Endothelial cell (in vitro differentiated cells): Measurements from ENCODE around the gene DRC1. TPM values are rescaled to one million over a fixed set of nuclear protein-coding genes. Genes with fewer than 3 reads are reported as not detected.

Source experiments
- DNase-seq: peaks from one replicate; pipeline ENCODE4 v3.0.0; 2021; ENCODE audit warnings: low spot score
- H3K27ac Mint-ChIP-seq: one replicate; pipeline ENCODE4 v1.8.0; 2021; ENCODE audit warnings: mixed read lengths, inconsistent platforms; ENCODE audit not compliant: unreplicated experiment
- H3K27me3 Mint-ChIP-seq: one replicate; pipeline ENCODE4 v1.8.0; 2021; ENCODE audit warnings: mild to moderate bottlenecking, moderate library complexity, mixed read lengths, inconsistent platforms; ENCODE audit not compliant: unreplicated experiment
- H3K36me3 Mint-ChIP-seq: one replicate; pipeline ENCODE4 v1.8.0; 2021; ENCODE audit warnings: mild to moderate bottlenecking, low read depth, mixed read lengths, inconsistent platforms; ENCODE audit not compliant: unreplicated experiment
- H3K4me1 Mint-ChIP-seq: one replicate; pipeline ENCODE4 v1.8.0; 2021; ENCODE audit warnings: mild to moderate bottlenecking, mixed read lengths, inconsistent platforms; ENCODE audit not compliant: unreplicated experiment
- H3K4me3 Mint-ChIP-seq: one replicate; pipeline ENCODE4 v1.8.0; 2021; ENCODE audit warnings: mild to moderate bottlenecking, mixed read lengths, inconsistent platforms; ENCODE audit not compliant: unreplicated experiment
- H3K9me3 Mint-ChIP-seq: one replicate; pipeline ENCODE4 v1.8.0; 2021; ENCODE audit warnings: mixed read lengths, inconsistent platforms; ENCODE audit not compliant: unreplicated experiment
- total RNA-seq: library from RNA; stranded (reverse); fragmentation: NEBNext Ultra II Directional; extraction: Animal tissue kit (Norgen Biotek cat#: 25700); gene quantifications from one replicate; pipeline ENCODE4 v1.2.1, GENCODE V29; 2021; ENCODE audit not compliant: unreplicated experiment
- TF ChIP-seq, protein P1 (sequence below): fragments of 200-600 bp; sonication (generic); IDR thresholded peaks from one replicate; pipeline ENCODE4 v1.5.0; 2021; ENCODE audit warnings: antibody characterized with exemption; ENCODE audit not compliant: unreplicated experiment

DRC1 gene
- total RNA-seq, 1 donor from 2014 or later, result 0.36 TPM

DNA sequence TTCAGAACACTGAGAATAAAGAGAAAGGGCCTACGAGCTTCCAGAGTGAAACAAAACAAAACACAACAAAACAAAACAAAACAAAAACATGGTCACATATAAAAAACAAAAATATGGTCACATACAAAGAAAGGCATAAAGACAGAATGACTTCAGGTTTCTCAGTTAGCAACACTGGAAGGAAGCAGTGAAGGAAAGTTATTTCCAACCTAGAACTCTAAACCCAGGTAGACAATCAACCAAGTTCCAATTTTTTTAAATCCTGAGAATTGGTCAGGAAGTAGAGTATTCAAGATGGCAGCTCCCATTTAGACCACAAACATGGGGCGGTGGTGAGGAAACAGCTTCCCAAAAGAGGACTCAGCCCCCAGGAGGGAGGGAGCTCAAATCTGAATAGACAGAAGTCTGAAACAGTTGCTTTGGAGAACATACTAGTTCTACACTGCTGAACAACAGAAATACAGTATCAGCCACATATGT lies 9.1 kb downstream of the DRC1 start:
- H3K27ac Mint-ChIP-seq, result no peak overlapping the region
- H3K9me3 Mint-ChIP-seq, result no peaks in the 10 kb centered on the region
- TF ChIP-seq, protein P1, sequence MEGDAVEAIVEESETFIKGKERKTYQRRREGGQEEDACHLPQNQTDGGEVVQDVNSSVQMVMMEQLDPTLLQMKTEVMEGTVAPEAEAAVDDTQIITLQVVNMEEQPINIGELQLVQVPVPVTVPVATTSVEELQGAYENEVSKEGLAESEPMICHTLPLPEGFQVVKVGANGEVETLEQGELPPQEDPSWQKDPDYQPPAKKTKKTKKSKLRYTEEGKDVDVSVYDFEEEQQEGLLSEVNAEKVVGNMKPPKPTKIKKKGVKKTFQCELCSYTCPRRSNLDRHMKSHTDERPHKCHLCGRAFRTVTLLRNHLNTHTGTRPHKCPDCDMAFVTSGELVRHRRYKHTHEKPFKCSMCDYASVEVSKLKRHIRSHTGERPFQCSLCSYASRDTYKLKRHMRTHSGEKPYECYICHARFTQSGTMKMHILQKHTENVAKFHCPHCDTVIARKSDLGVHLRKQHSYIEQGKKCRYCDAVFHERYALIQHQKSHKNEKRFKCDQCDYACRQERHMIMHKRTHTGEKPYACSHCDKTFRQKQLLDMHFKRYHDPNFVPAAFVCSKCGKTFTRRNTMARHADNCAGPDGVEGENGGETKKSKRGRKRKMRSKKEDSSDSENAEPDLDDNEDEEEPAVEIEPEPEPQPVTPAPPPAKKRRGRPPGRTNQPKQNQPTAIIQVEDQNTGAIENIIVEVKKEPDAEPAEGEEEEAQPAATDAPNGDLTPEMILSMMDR, result no peak
- no peaks in the 10 kb centered on the region for H3K36me3 Mint-ChIP-seq
- H3K27me3 Mint-ChIP-seq, result peaks cover 2% of the 10 kb centered on the region
- H3K4me3 Mint-ChIP-seq, result no peak overlapping the region
- no peak for DNase-seq
- H3K4me1 Mint-ChIP-seq, result no peaks in the 10 kb centered on the region

- DNase-seq, result no peak
- Mint-ChIP-seq H3K27me3 (peaks cover 2% of the 10 kb centered on the region), H3K36me3 (no peaks in the 10 kb centered on the region), H3K4me1 (no peaks in the 10 kb centered on the region), H3K4me3 (no peak overlapping the region), H3K9me3 (no peaks in the 10 kb centered on the region), H3K27ac (no peak overlapping the region)
- TF ChIP-seq, protein P1, result no peak
Measured at GRCh38 chr2:26411419-26411818, 9.7 kb downstream of the DRC1 start.

GRCh38 chr2:26412091-26412673 lies 10.5 kb downstream of the DRC1 start:
- H3K27ac Mint-ChIP-seq, result no peak overlapping the region
- TF ChIP-seq, protein P1, result no peak
- no peaks in the 10 kb centered on the region for H3K36me3 Mint-ChIP-seq
- H3K9me3 Mint-ChIP-seq, result no peaks in the 10 kb centered on the region
- H3K27me3 Mint-ChIP-seq, result peaks cover 2% of the 10 kb centered on the region
- DNase-seq, result no peak
- no peak overlapping the region for H3K4me3 Mint-ChIP-seq
- H3K4me1 Mint-ChIP-seq, result no peaks in the 10 kb centered on the region

DNA sequence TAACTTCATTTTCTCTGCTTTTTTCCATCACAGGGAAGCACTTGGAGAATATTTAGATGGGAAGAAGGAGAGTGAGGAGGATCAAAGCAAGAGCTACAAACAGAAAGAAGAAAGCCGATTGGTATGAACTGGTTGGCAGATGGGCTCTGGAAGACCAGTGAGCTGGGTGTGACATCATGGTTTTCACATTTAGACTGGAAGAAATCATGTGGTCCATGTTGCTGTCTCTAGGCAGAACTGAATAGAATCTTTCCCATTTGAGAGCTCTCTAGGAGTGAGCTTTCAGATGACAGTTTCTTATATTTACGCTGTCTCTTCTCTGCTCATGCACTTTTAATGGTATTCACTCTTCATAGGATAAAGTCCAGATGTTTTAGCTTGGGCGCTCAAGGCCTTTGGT lies 12.6 kb downstream of the DRC1 start:
- H3K27me3 Mint-ChIP-seq, result peaks cover 2% of the 10 kb centered on the region
- H3K4me3 Mint-ChIP-seq, result no peak overlapping the region
- DNase-seq, result no peak
- H3K27ac Mint-ChIP-seq, result no peak overlapping the region
- no peaks in the 10 kb centered on the region for H3K36me3 Mint-ChIP-seq
- H3K9me3 Mint-ChIP-seq, result no peaks in the 10 kb centered on the region
- TF ChIP-seq, protein P1, result no peak
- H3K4me1 Mint-ChIP-seq, result no peaks in the 10 kb centered on the region

DNA sequence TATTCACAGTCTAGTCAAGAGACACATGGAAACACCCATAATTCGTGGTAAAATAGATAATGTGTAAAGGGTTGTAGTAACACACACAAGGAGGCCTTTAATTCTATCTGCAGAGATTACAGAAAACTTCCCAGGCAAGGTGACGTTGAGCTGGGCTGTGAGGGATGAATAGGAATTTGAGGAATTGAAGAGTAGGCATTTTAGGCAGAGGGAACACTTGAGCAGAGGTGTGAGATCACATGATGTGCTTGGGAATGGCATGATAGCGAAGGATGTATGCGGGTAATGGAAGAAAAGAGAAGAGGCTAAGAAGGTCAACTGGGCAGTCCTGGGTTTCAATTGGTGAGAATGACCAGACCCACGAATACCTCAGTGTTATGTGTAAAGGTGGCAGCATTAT lies 20.2 kb downstream of the DRC1 start:
- Mint-ChIP-seq H3K9me3 (no peaks in the 10 kb centered on the region), H3K36me3 (peaks cover 5% of the 10 kb centered on the region), H3K27me3 (no peaks in the 10 kb centered on the region), H3K4me1 (peaks cover 10% of the 10 kb centered on the region), H3K27ac (no peak overlapping the region), H3K4me3 (no peak overlapping the region)
- no peak for DNase-seq
- TF ChIP-seq, protein P1, result no peak
